HG02943 (cell line): ENCODE measurements around the gene PRH2.

Experiments used
- ATAC-seq: cut with Tn5 transposase; IDR thresholded peaks from one replicate; pipeline ENCODE4 v1.9.1; 2021; ENCODE audit warnings: mild to moderate bottlenecking, low read depth, moderate library complexity; ENCODE audit not compliant: unreplicated experiment

PRH2 gene

DNA sequence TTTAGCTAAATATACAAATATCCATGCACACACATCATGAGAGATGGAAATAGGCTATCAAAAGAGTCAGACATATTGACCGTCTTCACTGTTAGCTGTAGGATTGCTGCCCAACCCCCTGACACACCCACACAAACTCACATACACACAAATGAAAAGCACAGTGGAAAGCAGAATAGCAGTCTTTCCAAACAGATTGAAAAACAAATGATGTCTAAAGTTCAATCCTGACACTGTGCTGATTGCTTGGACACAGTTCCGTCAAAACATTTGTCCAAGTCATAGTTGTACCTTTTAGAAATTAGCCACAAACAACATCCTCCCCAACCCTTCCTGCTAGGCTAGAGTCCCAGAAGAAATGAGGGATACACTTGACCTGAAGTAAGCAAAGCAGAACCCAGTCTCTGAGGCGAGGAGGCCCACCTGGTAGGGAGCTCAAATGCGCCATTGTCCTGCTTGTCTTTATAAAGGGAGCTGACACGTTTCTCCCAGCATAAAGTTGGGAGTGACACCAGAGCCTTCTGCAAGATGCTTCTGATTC is at the start of gene PRH2:
Gene PRH2, plus strand, starts transcription at position 491 of the 541 bp plus-strand sequence. Its CDS starts 38 bp downstream, at position 529.
- no peak for ATAC-seq

DNA sequence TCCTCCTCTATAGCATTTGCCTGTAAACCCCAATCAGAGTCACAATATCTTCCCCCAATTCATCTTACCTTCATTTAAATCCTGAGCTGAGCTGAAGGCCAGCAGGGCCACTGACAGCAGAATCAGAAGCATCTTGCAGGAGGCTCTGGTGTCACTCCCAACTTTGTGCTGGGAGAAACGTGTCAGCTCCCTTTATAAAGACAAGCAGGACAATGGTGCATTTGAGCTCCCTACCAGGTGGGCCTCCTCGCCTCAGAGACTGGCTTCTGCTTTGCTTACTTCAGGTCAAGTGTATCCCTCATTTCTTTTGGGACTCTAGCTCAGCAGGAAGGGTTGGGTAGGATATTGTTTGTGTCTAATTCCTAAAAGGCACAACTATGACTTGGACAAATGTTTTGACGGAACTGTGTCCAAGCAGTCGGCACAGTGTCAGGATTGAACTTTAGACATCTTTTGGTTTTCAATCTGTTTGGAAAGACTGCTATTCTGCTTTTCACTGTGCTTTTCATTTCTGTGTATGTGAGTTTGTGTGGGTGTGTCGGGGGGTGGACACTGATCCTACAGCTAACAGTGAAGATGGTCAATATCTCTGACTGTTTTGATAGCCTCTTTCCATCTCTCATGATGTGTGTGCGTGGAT is 44.8 kb upstream of the PRH2 start, which contains the start of gene PRH1:
Gene PRH1, minus strand, starts transcription at position 170 of the 640 bp plus-strand sequence. Its CDS starts 38 bp downstream, at position 132.
- no peak for ATAC-seq

DNA sequence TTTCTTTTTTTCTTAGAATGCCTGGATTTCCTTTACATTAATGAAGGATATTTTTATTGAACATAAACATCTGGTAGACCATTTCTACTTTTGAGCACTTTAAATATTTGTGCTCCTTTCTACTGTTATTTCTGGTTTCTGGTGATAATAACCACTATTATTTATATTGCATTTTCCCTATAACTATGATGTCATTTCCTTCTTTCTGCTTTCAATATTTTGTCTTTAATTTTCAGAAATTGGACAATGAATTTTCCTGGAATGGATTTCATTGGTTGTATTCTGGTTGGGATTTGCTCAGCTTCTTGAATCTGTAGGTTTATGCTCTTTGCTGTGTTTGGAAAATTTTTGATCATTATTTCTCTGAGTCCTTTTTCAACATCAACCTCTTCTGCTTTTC is 39.8 kb upstream of the PRH2 start:
- no peak for ATAC-seq

DNA sequence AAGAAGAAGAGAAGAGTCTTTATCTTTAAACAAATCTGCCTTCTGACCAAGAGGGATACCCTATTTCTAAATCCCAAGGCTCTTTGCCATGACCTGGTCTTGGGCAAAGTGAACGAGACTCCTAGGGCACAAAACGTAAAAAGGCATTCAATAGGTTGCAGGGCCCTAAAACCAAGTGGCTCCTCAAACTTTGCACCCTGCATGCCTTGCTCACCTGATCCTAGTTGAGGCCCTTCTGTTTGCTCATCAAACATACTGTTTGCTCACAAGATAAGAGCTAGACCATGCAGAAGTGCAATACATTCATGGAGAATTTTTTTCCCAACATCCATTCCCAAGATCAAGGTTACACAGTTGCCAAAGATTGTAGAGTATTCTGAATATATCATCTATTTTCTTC is 37.1 kb upstream of the PRH2 start:
- ATAC-seq = no peak

DNA sequence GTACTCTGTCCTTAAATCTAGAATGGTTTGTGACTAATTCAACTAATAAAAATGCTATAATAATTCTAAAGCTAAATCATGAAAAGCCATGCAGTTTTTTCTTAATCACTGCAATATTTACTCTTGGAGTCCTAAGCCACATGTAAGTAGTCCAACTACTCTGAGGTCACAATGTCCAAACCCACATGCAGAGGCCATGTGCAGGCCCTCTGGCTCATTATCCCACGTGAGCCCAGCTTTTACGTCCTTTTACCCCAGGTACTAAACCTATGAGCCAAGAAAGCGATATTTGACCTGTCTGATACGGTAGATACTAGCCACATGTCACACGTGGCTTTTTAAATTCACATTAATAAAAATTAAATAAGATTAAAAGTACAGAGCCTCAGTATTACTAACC is 32.2 kb upstream of the PRH2 start:
- ATAC-seq = no peak

DNA sequence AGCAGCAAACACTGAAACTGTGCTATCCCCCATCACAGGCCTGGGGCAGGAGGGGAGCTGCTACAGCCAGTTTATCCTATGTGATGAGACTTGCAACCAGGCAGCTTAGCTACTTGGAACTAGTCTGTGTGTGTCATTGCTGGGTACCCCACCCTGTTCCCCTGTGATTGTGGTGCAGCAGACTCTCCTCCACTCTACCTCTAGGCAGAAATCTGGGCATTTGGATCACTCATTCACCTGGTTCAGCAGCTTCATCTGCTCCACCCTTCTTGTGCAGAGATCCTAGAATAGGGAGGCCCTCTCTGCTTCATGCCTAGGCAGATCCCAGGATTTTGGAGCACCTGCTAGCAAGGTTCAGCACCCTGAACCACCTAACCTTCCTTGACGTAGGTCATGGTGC is 28.5 kb upstream of the PRH2 start:
- no peak for ATAC-seq

DNA sequence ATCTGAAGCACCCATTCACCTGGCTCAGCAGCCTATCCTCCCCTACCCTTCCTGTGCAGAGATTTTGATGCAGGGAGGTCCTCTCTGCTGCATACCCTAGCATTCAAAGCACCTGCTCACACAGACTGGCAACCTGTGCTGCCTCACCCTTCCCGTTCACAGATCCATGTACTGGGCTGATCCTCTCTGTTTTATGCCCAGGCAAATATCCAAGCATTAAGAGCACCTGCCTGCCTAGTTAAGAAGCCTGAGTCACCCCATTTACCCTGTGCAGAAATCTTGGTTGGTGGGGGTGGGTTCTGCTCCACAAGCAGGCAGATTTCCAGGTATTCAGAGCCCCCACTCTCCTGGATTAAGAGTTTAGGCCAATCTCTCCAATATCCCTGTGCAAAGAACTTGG is 28.1 kb upstream of the PRH2 start:
- no peak for ATAC-seq

DNA sequence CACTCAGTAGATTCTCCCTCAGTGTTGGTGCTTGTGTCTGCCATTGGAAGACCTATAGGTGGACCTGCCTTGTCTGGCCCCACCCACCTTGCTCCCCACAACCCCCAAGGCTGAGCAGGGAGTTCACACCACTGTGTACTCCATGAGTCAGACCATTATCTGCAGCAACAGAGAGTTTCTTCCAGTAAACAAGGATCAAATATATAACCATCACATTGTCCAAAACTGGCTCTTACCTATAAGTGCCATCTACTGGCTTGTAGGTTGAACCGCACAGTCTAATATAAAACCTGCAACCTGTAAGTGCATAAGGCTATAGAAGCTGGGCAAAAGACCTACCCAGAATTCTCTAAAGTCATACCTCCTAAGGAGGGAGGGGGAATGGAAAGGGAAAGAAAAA is 27.6 kb upstream of the PRH2 start:
- no peak for ATAC-seq

DNA sequence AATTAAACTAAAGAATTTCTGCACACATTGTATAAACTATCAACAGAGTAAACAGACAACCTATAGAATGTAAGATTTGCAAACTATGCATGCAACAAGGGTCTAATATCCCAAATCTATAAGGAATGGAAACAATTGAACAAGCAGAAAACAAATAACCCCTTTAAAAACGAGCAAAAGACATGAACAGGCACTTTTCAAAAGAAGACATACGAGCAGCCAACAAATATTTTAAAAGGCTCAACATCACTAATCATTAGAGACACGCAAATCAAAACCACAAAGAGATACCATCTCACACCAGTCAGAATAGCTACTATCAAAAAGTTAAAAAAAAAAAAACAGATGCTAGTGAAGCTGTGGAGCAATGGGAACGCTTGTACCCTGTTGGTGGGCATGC is 24.4 kb upstream of the PRH2 start:
- no peak for ATAC-seq

DNA sequence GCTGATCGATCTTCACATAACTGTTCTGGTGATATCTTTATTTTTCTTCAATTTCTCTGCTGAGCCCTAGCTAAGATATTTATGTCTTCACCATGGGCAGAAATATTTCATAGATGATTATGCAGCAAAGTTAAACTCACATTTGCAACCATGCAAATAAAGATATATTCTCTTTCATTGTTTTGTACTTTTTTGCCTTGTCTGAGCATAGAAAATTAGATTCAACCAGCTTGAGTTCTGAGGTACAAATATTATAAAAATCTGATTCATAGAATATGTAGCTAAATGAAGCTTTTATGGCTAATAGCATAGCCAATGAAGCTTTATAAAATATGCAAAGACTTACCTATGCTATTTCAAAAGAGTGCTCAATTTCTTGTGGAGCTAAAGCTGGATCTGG is 19.6 kb upstream of the PRH2 start, which contains the start of gene TAS2R13:
Gene TAS2R13, minus strand, starts transcription at position 101 of the 400 bp plus-strand sequence. CDS start 264 bp downstream, outside the sequence.
- ATAC-seq = no peak

DNA sequence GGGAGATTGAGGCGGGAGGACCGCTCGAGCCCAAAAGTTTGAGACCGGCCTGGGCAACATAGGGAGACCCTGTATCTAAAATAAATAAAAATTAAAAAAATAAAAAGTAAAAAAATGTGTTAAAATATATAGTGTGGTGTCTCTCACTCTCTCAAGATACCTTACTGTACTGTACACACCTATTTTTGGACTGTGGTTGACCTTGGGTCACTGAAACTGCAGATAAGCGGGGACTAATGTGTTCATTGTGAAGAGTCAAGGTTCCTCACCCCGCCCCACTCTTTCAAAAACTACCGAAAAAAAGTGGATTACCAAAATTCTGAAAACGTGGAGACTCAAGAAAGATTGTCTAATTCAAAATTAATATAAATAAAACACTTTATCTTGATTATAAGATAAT is 18.7 kb upstream of the PRH2 start:
- no peak for ATAC-seq

DNA sequence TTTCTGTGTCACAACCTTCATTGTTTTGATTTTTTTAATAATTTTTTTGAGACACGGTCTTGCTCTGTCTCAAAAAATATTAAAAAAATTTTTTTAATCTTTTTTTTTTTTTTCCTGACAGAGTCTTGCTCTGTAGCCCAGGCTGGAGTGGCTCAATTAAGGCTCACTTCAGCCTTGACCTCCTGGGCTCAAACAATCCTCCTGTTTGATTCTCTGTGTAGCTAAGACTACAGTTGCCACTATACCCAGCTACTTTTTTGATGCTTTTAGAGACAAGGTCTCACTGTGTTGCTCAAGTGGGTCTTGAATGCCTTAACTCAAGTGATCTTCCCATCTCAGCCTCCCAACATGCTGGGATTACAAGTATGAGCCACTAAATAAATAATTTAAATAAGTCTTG is 9.2 kb upstream of the PRH2 start:
- no peak for ATAC-seq

DNA sequence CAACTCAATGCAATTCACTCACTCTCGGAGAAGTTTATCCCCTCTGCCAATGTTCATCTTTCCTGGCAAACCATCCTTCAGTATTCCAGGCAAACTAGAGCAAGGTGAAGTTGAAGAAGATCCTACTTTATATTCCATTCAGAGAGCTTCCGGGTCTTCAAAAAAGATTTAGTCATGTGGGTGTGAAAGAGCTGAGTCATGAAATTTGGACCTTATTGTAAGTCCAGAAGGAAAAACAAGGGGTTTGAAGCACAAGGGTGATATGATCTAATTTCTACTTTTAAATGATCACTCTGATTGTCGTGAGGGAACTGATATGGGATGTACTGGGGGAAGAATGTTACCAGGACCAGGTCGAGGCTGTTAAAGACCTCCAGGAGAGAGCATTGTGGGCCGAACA is 2.8 kb upstream of the PRH2 start:
- no peak for ATAC-seq

DNA sequence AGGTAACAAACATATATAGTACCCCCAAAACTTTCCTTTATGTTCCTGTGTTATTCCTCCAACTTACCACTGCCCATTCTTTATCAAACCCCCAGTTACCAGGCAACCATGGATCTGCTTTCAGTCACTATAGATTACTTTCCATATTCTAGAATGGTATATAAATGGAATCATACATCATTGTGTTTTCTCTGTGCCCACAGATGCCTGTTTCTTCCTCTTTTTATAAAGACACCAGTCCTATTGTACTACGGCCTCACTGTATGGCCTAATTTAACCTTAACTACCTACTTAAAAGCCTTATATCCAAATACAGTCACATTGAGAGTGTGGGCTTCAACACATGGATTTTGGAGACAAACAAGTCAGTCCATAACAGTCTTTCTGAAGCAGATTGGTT is 7.5 kb downstream of the PRH2 start:
- ATAC-seq = no peak

DNA sequence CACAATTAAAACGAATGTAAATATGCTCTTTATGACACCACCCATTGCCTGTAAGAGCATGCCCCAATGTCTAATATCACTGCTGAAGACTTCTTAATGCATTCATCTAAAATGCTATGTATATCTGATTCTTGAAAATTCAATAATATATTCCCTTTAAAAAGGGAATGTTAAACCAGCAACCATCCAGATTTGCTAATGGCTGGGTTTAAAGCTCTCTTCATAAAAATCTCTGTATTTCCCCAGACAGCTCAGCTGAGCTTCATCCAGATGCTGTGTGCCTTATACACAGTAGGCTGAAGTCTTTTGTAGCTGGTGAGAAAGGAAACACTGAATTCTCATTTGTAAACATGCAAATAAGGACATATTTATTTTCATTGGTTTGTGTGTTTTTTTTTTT is 10.1 kb downstream of the PRH2 start, which contains the start of gene TAS2R14:
Gene TAS2R14, minus strand, starts transcription at position 101 of the 400 bp plus-strand sequence. Its CDS starts 56 bp downstream, at position 45.
- ATAC-seq = no peak

DNA sequence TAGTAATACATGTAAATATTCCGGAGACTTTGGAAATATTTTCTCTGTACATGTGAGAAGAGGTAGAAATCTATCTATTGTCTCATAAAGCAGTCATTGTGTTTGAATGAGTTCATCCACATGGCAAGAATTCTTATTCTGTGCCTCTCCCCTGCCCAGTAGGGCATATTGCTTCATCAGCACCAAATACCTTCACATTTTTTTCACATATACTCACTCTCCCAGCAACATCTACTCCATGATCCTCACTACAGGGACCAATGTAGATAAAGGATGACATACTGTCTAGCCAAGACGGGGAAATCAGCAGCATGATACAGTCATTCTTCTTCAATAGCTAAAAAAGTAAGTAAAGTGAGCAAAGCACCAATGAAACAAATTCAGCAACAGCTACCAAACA is 11.4 kb downstream of the PRH2 start:
- ATAC-seq = no peak

DNA sequence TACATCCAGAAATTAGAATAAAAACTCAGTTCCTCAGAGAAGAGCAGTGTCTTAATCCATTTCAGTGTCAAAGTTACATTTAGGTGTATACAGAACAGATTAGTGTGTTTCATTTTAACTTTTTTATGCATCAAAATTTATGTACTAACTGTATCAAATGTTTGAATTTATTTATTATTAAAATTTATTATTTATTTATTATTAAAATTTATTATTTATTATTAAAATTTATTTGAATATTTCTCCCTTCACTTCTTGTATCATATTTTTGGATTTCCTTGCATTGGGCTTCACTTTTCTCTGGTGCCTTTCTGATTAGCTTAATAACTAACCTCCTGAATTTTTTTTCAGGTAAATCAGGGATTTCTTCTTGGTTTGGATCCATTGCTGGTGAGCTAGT is 12.3 kb downstream of the PRH2 start:
- no peak for ATAC-seq

DNA sequence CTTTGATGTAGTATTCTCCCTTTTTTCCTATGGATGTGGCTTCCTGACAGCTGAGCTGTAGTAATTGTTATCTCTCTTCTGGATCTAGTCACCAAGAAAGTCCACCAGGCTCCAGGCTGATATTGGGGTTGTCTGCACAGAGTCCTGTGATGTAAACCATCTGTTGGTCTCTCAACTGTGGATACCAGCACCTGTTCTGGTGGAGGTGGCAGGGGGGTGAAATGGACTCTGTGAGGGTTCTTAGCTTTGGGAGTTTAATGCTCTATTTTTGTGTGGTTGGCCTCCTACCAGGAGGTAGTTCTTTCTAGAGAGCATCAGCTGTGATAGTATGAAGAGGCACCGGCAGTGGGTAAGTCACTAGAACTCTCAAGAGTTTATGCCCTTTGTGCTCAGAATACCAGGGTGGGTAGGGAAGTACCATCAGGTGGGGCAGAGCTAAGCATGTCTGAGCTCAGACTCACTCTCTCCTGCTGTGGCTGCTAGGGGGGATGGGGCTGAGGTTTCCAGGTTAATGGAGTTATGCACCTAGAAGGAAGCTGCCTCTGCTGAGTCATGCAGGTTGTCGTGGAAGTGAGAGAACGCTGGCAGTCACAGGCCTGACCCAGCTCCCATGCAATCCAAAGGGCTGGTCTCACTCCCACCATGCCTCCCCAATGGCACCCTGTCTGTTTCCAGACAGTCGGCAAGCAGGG is 13.0 kb downstream of the PRH2 start:
- no peak for ATAC-seq

DNA sequence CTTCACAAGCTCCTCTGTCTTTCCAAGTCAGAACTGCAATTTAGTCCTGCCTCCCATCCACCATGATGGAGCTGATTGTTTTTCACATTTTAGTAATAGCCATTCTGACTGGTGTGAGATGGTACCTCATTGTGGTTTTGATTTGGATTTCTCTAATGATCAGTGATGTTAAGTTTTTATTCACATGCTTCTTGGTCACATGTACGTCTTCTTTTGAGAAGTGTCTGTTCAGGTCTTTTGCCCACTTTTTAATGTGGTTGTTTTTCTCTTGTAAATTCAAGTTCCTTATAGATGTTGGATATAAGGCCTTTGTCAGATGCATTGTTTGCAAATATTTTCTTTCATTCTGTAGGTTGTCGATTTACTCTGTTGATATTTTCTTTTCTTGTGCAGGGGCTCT is 14.1 kb downstream of the PRH2 start:
- no peak for ATAC-seq

DNA sequence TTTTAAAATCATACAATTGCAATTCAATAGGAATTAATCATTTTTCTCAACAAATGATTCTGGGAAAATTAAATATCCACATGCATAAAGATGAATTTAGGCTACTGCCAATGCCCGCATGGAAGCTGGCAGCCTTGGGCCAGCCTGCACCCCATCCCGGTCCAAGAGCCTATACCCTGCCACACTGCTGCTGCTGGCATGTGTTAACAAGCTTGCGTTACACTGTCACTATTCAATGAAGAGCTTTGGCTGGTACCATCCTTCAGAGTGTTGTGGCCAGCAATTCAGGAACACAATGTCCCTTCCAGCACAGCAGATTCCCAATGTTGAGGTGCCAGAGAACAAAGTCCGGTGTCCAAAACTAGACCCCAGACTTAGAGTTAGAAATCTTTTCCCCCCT is 23.6 kb downstream of the PRH2 start:
- ATAC-seq = no peak

DNA sequence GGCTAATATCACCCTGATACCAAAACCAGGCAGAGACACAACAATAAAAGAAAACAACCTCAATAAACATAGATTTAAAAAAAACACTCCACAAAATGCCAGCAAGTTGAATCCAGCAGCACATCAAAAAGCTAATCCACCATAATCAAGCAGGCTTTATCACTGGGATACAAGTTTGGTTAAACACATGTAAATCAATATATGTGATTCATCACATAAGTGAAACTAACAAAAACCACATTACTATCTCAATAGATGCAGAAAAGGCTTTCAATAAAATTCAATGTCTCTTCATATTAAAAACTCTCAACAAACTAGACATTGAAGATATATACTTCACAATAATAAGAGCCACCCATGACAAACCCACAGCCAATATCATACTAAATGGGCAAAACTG is 27.0 kb downstream of the PRH2 start:
- ATAC-seq = no peak

DNA sequence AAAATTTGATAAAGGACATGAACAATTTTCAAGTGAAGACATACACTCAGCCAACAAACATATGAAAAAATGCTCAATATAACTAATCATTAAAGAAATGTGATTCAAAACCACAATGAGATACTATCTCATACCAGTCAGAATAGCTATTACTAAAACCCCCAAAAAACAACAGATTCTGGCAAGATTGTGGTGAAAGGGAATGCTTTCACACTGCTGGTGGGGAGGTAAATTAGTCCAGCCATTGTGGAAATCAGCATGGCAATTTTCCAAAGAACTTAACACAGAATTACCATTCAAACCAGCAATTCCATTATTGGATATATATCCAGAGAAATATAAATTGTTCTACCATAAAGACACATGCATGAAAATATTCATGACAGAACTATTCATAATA is 28.7 kb downstream of the PRH2 start:
- ATAC-seq = no peak
